ENCODE data around the gene BAIAP2. TPM values are rescaled to one million over a fixed set of nuclear protein-coding genes. Genes with fewer than 3 reads are reported as not detected.

Gene BAIAP2
- total RNA-seq, 1 donor from 2014 or later = 48.9 TPM

GRCh38 chr17:81066771-81067315, 31.9 kb downstream of the BAIAP2 start:
- peaks cover 8% of the 10 kb centered on the region for H3K36me3 Mint-ChIP-seq
- no peak overlapping the region for H3K4me3 Mint-ChIP-seq
- no peak for TF ChIP-seq CTCF (IDR thresholded peaks at IDR 0.05; ENCODE audit: unreplicated experiment)
- H3K9me3 Mint-ChIP-seq = no peaks in the 10 kb centered on the region
- H3K27ac Mint-ChIP-seq = no peak overlapping the region
- H3K27me3 Mint-ChIP-seq (ENCODE audit: low read depth) = no peaks in the 10 kb centered on the region
- H3K4me1 Mint-ChIP-seq = peaks cover 25% of the 10 kb centered on the region
- no peak for DNase-seq (ENCODE audit: low spot score in 2 of 2, unreplicated experiment in 2 of 2)

GRCh38 chr17:81067391-81067811, 32.5 kb downstream of the BAIAP2 start:
- Mint-ChIP-seq H3K4me1 (peaks cover 26% of the 10 kb centered on the region), H3K9me3 (no peaks in the 10 kb centered on the region)
- no peak for DNase-seq (ENCODE audit: low spot score in 2 of 2, unreplicated experiment in 2 of 2)

GRCh38 chr17:81068411-81069134, 33.6 kb downstream of the BAIAP2 start:
- DNase-seq (ENCODE audit: low spot score in 2 of 2, unreplicated experiment in 2 of 2) = no peak

More at GRCh38 chr17:81067391-81067811, 32.5 kb downstream of the BAIAP2 start:
- no peak for TF ChIP-seq CTCF (IDR thresholded peaks at IDR 0.05; ENCODE audit: unreplicated experiment)
- Mint-ChIP-seq H3K4me3 (no peak overlapping the region), H3K36me3 (peaks cover 9% of the 10 kb centered on the region), H3K27ac (no peak overlapping the region), H3K27me3 (ENCODE audit: low read depth) (no peaks in the 10 kb centered on the region)

GRCh38 chr17:81069135-81069645, 34.2 kb downstream of the BAIAP2 start:
- peaks cover 16% of the 10 kb centered on the region for H3K4me1 Mint-ChIP-seq
- DNase-seq (ENCODE audit: low spot score in 2 of 2, unreplicated experiment in 2 of 2) = no peak
- H3K36me3 Mint-ChIP-seq = peaks cover 3% of the 10 kb centered on the region
- H3K27me3 Mint-ChIP-seq (ENCODE audit: low read depth) = no peaks in the 10 kb centered on the region
- H3K4me3 Mint-ChIP-seq = no peak overlapping the region
- TF ChIP-seq CTCF (IDR thresholded peaks at IDR 0.05; ENCODE audit: unreplicated experiment) = no peak
- H3K27ac Mint-ChIP-seq = no peak overlapping the region
- H3K9me3 Mint-ChIP-seq = no peaks in the 10 kb centered on the region

More at GRCh38 chr17:81068411-81069134, 33.6 kb downstream of the BAIAP2 start:
- H3K9me3 Mint-ChIP-seq = no peaks in the 10 kb centered on the region
- peaks cover 19% of the 10 kb centered on the region for H3K4me1 Mint-ChIP-seq
- TF ChIP-seq CTCF (IDR thresholded peaks at IDR 0.05; ENCODE audit: unreplicated experiment) = no peak
- H3K27me3 Mint-ChIP-seq (ENCODE audit: low read depth) = no peaks in the 10 kb centered on the region
- no peak overlapping the region for H3K4me3 Mint-ChIP-seq
- H3K36me3 Mint-ChIP-seq = peaks cover 6% of the 10 kb centered on the region
- H3K27ac Mint-ChIP-seq = no peak overlapping the region

GRCh38 chr17:81070541-81071246, 35.7 kb downstream of the BAIAP2 start:
- Mint-ChIP-seq H3K27me3 (ENCODE audit: low read depth) (no peaks in the 10 kb centered on the region), H3K4me3 (no peak overlapping the region), H3K27ac (no peak overlapping the region)

More at GRCh38 chr17:81070541-81071246, 35.7 kb downstream of the BAIAP2 start:
- no peak for DNase-seq (ENCODE audit: low spot score in 2 of 2, unreplicated experiment in 2 of 2)
- Mint-ChIP-seq H3K9me3 (no peaks in the 10 kb centered on the region), H3K4me1 (peaks cover 5% of the 10 kb centered on the region), H3K36me3 (peaks cover 3% of the 10 kb centered on the region)
- no peak for TF ChIP-seq CTCF (IDR thresholded peaks at IDR 0.05; ENCODE audit: unreplicated experiment)
